GM10266 (cell line): ENCODE data around the gene SLC25A45.

Experiments
- DNase-seq: peaks from one replicate; pipeline ENCODE4 v3.0.0; 2012; ENCODE audit errors: extremely low spot score
- TF ChIP-seq, protein P1 (sequence below): IDR thresholded peaks from 2 replicates; pipeline ENCODE4 v1.5.1; 2012; ENCODE audit warnings: mild to moderate bottlenecking, low read depth; ENCODE audit not compliant: control insufficient read depth, insufficient read depth; ENCODE audit errors: missing control alignments

The SLC25A45 gene

DNA sequence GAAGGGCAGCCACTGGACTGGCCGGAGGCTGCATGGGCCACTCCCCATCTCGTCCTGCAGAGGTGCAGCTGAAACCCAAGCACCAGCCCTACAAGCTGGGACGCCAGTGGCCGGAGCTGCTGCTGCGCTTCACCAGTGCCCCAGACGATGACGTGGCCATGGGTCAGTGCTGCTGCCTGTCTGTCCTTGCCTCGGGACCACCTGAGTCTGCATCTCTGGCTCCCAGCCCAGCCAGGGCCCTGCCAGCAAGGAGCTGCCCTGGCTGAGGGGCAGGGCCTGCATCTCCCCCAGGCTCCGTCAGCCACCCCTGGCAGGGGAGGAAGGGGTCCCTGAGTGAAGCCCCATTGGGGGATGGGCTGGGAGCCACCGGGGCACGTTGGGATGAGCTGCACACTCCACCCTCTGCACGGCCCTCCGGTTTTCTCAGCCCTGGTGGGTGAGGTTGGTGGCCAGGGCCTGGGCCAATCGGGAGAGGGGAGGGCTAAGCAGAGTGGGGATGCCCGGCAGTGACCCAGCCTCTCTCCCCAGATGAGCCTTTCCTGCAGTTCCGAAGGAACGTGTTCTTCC lies 11.2 kb upstream of the SLC25A45 start:
- TF ChIP-seq, protein P1, sequence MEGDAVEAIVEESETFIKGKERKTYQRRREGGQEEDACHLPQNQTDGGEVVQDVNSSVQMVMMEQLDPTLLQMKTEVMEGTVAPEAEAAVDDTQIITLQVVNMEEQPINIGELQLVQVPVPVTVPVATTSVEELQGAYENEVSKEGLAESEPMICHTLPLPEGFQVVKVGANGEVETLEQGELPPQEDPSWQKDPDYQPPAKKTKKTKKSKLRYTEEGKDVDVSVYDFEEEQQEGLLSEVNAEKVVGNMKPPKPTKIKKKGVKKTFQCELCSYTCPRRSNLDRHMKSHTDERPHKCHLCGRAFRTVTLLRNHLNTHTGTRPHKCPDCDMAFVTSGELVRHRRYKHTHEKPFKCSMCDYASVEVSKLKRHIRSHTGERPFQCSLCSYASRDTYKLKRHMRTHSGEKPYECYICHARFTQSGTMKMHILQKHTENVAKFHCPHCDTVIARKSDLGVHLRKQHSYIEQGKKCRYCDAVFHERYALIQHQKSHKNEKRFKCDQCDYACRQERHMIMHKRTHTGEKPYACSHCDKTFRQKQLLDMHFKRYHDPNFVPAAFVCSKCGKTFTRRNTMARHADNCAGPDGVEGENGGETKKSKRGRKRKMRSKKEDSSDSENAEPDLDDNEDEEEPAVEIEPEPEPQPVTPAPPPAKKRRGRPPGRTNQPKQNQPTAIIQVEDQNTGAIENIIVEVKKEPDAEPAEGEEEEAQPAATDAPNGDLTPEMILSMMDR = no peak
- peak; percentile 15 for DNase-seq

- TF ChIP-seq, protein P1 = no peak
- DNase-seq = peak; percentile 12
These were observed 10.5 kb upstream of the SLC25A45 start for GRCh38 chr11:65392899-65393298.

DNA sequence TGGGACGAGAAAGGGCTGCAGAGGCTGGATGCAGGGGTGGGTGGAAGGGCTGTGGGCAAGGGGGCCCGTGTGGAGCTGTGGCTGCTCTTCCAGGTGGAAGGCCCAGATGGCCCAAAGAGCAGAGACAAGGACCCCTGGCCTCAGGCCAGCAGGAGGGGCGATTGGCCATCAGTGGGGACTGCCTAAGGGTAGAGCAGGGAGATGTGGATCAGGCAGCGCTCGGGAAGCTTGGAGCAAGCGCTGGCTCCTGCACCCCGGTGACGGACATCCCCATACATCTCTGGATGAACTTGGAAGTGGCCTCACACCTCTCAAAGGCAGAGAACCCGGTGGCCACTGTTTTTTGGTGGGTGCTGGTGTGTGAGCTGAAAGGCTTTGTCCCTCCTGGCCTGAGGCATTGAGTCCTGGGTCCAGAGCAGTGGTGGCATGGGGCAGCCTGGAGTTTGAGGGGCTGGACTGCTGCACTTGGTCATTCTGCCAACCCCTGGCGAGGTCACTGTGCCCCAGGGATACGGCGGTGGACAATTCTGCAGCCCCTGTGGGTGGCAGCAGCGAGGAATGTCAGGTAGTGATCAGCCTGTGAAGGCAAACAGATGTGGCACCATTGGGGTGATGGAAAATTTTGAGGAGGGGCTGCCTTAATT lies 9.9 kb upstream of the SLC25A45 start:
- DNase-seq = no peak
- TF ChIP-seq, protein P1 = no peak

DNA sequence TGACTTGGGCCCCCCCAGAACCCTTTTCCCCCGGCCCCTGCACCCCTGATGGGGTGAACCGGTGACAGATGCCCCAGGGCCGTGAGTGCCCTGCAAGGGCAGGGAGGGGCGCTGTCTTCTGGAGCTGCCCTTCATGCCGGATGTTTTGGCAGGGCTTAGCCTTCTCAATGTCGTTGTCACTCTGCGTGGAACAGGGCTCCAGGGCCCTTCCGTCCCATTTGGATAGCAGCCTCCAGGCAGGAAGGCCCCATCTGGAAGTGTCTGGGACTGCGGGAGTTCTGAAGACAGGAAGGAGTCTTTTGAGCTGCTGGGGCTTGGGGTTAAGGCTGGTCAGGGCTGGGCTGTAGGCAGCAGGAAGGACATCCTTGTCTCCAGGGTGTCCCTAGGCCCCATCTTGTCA lies 8.6 kb upstream of the SLC25A45 start:
- DNase-seq = peak; percentile 22
- TF ChIP-seq, protein P1 = no peak

DNA sequence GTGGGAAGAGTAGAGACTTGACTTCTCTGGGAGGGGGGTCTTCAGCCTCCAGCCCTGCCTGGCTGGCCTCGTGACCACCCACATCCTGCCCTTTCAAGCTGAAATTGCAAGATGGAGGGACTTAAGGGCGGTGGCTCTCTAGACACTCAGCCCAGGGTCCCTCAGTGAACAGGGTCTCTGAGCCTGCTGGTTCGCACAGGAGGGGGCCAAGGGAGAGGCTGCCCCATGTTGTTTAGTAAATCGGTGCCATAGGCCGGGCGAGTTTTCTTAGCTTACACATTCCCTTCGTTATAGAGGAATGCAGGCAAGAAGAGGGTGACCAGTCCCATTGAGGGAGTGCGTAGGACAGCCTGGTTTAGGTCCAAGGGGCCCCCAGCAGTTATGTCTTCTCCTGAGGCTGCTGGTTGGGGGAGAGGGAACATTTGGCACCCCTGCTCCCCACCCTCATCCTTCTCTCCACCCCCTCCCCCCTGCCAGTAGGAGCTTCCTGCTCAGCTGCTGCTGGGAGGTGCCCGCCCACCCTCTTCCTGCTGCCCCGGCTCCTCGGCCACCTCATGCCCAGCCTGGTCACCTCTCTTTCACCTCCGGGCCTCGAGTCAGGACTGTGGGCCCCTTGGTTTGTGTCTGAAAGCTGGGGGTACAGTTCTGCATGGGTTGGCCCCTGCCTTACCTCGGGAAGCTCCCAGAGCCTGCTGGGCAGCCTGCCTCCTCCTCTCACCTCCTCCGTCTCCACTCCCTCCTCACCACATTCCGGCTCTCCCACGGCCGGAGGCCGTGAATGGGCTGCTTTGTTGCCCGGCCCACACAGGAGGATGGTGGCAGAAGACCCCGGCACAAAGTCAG lies 7.9 kb upstream of the SLC25A45 start:
- DNase-seq = peak; percentile 15

DNA sequence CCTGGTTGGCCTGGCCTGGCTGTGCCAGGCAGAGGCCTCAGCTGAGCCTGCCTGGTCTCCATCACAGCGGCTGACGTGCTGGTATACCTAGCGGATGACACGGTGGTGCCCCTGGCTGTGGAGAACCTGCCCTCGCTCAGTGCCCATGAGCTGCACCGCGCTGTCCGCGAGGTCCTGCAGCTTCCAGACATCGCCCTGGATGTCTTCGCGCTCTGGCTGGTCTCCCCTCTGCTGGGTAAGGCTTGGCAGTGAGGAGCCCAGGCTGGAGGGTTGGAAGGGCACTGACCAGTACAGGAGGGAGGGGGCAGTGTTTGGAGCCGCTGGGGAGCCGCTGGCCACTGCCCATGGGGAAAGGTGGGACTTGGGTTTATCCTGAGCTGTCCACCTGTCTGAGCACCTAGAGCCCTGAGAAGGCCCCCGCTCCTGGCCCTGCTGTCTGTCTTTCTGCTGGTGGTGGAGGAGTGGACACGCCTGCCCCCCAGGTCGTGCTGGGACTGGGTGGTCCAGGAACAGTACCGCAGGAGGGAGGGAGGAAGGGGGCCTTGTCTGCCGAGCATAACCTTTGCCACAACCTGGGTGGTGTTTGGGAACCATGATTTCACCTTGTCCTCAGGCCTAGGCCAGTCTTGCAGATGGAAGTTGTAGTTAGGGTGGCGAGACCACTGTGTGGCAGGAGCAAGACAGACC lies 7.0 kb upstream of the SLC25A45 start:
- TF ChIP-seq, protein P1 = no peak
- DNase-seq = no peak

More for the DNA sequence above, 7.9 kb upstream of the SLC25A45 start:
- TF ChIP-seq, protein P1 = no peak

GRCh38 chr11:65388731-65389130 lies 6.3 kb upstream of the SLC25A45 start:
- TF ChIP-seq, protein P1 = no peak
- DNase-seq = no peak
